H1 (cell line): ENCODE results near the gene CERS5. TPM values are rescaled to one million over a fixed set of nuclear protein-coding genes. Genes with fewer than 3 reads are reported as not detected.

Experiments
- JUND ChIP-seq: IDR thresholded peaks from 2 replicates; pipeline ENCODE4 v1.6.1; 2011; ENCODE audit warnings: mild to moderate bottlenecking, improper control_type of control experiment, low read length
- SP4 ChIP-seq: IDR thresholded peaks from 2 replicates; pipeline ENCODE4 v1.6.1; 2012; ENCODE audit warnings: low read length, inconsistent platforms
- polyA plus RNA-seq, 7 experiments: library from polyadenylated mRNA; depleted of rRNA in 3 of 7; stranded (reverse) in 5 of 7; unstranded in 2 of 7; fragments of >200 nt in 5 of 7; fragments of 200-250 nt in 2 of 7; gene quantifications; 1 replicate in 5 of 7; 2 replicates in 1 of 7; 4 replicates in 1 of 7; pipeline versions ENCODE4 v1.2.1 to v1.2.3, GENCODE V29; 2011 to 2013; ENCODE audit warnings: missing spikeins in 2 of 7, mixed read lengths in 2 of 7
- total RNA-seq: library from RNA; stranded (reverse); fragmentation: NEBNext Ultra II Directional; extraction: Animal tissue kit (Norgen Biotek cat#: 25700); gene quantifications from 2 replicates; pipeline ENCODE4 v1.2.1, GENCODE V29; 2021

CERS5 gene
- total and polyA plus RNA-seq, 2 of the 8 experiments (the other 6 are each of a cell fraction or from before 2014, with no cell fraction given): 69.2 to 119 TPM

DNA sequence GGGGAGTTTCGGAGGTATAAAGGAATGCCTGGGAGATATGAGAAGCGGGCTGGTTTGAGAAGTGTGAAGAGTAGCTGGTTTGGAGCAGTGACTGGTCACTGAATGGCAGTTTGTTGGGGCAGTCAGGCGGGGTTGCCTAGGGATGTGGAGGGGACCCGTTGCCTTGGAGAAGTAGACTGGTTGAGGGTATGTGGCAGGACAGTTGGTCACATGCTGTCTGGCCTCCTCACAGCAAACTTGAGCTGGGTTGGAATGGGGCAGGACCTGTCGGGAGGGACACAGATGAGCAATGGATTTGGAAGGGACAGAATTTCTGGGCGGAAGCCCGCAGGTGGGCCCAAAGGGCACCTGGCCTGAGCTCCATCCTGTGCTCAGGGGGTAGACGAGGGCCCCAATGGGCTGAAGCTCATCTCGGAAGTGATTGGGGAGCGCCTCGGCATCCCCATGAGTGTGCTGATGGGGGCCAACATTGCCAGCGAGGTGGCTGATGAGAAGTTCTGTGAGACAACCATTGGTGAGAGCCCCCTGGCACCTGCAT lies 61.2 kb downstream of the CERS5 start (continued):
- no peak for TF ChIP-seq JUND
- no peak for TF ChIP-seq SP4
